Heart left ventricle (tissue), 13 donors: Measurements from ENCODE around the gene NAPG.

Experiments used
- CTCF ChIP-seq, 12 donors: fragments of 200-600 bp; sonication (generic) in 4 of 12; IDR thresholded peaks; one replicate each; pipeline versions ENCODE4 v1.5.0 to v1.8.0; 2018 to 2022; ENCODE audit warnings: antibody characterized with exemption in 12 of 12, mild to moderate bottlenecking in 5 of 12
- POLR2A ChIP-seq, 2 donors: fragments of 450-650 bp; IDR thresholded peaks; one replicate each; pipeline ENCODE4 v1.6.1; 2017; ENCODE audit warnings: antibody characterized with exemption in 2 of 2, mild to moderate bottlenecking in 2 of 2, moderate library complexity in 2 of 2
- donor health status: ischemic (EF 13 %, LVEDD 7.1; RV severe dilation, severe dysfunction).
- donor health status: DM: no; HTN: yes; CAD: no.
- donor health status: DM: no; HTN: no; CAD: no.
- donor health status: ischemic (EF 25% LVEDD 6.9; RV normal size, moderate dysfunction).
- donor health status: ischemic (EF 25% LVEDD 5.7; RV mildly dilated, moderate dysfunction).
- donor health status: ischemic (EF 35%, LVEDD 5.7; RV mildly dilated, moderate dysfunction).
- donor health status: nonischemic (EF 11% LVEDD 7.7; RV severe dilation, severe dysfunction).
- donor health status: DM: yes; HTN: yes; CAD: no.
- donor health status: PGD.
- donor health status: ischemic (EF 29% LVEDD 5.4; RV normal size, mild dysfunction).
- donor health status: nonischemic (EF 23%, LVEDD 6.1; RV moderate dilation, normal function).

GRCh38 chr18:10497206-10497749 lies 28.5 kb upstream of the NAPG start:
- no peak for TF ChIP-seq CTCF (IDR thresholded peaks at IDR 0.05)
- no peak for TF ChIP-seq POLR2A (IDR thresholded peaks at IDR 0.05)
